Skin of body (tissue), 2 donors: ENCODE results near the gene PRKN. TPM values are rescaled to one million over a fixed set of nuclear protein-coding genes. Genes with fewer than 3 reads are reported as not detected.
A peak's percentile ranks its signal among the peaks of the same experiment; 100 is the strongest.

Source experiments
- DNase-seq: peaks from one replicate; lab custom pipeline; 2025; lab: John Stamatoyannopoulos, UW
- total RNA-seq: library from RNA; depleted of rRNA; stranded (reverse); fragments of >200 nt; gene quantifications from one replicate; pipeline ENCODE4 v1.2.3, GENCODE V29; 2014

PRKN gene
- total RNA-seq, 1 donor from 2014 or later = 5.2 TPM

DNA sequence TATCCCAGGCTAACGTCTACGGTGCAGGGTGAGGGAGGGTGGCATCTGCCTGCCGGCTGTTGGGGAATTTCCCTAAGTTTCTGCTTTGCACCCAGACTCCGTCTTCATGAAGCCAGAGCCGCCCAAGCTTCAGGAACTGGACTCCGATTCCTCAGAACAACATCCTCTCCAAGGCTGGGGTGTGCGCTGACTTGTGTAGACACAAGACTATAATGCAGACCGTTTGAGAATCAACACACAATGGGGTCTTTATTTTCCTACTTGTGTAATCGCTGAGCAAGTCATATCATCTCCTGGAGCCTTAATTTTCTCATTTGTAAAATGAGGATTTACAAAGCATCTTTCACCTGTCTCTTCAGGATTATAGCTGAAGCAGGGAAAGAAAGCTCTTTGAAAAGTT, 1293.2 kb downstream of the PRKN start:
- DNase-seq = no peak

DNA sequence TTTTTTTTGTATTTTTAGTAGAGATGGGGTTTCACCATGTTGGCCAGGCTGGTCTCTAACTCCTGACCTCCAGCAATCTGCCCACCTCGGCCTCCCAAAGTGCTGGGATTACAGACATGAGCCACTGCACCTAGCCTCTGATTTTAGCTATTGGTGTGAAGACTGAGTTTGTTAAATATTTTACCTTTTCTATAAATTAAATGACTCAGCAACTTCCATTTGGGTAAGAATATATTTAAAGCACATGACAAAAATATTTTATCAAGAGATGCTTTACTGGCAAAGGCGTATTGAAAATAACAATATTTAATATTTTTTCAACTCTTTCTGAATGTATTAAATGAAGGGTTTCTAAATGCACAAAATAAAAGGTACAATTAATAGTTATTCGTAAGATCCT, 1295.0 kb downstream of the PRKN start:
- DNase-seq = no peak

DNA sequence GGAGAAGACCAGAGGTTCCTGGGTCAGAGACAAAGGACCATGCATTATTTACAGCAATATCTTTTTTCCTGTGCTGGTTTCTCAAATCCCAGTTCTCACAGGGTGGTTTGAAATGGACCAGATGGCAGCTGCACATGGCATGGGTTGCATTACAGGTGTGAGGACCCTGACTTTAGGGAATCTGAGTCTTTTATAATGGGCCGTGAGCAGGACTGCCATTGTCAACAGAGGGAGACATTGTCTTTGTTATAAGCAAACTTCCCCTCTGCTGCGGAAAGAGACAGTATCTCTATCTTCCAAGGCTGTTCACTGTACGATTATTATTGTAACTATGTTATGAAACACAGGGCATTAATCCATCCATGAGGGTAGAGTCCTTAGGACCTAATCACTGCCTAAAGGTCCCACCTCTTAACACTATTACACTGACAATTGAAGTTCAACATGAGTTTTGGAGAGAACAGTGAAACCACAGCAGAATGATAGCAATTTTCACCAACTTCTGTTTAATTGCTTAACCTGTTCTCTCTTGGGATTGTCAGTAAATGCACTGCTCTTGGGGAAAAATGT, 1297.6 kb downstream of the PRKN start:
- no peak for DNase-seq

DNA sequence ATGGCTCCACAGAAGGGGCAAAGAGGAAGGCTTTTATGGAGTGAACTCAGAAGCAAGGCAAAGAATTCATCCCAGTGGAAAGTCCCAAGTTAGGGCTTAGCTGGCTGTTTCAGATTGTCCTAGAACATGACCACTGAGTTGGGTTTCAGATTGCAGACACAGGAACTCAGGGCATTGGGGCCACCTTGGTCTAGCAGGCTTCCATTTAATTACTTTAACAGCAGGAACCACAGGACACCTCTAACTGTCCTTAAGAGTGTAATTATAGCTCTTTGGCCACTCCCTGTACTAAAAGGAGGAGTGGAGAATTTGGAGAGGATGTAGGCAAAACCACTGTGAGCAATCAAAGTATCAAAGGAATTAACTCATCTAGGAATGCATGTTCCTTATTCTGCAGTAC, 1303.1 kb downstream of the PRKN start:
- no peak for DNase-seq

DNA sequence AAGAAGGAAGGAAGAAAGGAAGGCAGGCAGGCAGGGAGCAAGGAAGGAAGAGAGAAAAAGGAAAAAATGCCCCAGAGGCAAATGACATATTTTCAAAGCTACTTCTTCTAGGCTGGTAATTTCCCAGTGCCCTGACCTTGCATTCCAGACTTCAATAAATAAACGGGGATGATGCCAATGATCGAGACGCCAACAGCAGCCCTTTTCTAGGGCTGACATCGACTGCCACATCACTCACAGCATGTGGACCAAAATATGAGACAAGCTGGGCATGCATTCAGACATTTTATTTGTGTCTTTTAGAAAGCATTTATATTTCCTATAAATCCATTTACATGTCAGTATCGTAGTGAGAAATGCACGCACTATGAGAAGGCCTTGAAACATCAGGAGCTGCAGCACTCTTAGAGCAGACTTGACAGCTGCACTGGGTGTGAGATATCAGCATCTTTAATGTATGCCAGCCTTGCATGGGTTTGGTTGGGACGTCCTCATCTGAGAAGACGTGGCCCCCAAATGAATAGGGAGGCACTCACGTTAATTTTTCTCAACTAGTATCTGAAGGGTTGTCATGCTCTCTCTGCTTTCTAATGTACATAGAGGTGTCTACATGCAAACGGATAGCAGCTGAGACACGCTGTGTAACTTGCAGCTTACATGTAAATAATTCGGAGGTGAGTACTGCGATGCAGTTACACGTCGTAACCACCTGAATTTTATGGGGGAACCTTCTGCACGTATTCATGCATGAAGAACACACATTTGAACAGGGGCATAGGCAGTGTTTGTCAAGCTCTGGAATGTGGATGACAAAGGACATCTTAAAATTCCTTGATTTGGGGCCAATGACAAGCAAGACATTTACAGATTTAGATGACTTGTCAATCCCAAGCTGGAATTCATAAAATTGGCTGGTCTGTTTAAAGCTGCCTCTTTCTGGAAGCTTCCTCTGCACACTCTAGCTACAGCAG, 1304.6 kb downstream of the PRKN start:
- DNase-seq = no peak

- DNase-seq = peak; percentile 75
Measured at GRCh38 chr6:161418463-161418945, 1309.1 kb downstream of the PRKN start.

- DNase-seq = peak; percentile 59
Measured at GRCh38 chr6:161417717-161418462, 1309.7 kb downstream of the PRKN start.

DNA sequence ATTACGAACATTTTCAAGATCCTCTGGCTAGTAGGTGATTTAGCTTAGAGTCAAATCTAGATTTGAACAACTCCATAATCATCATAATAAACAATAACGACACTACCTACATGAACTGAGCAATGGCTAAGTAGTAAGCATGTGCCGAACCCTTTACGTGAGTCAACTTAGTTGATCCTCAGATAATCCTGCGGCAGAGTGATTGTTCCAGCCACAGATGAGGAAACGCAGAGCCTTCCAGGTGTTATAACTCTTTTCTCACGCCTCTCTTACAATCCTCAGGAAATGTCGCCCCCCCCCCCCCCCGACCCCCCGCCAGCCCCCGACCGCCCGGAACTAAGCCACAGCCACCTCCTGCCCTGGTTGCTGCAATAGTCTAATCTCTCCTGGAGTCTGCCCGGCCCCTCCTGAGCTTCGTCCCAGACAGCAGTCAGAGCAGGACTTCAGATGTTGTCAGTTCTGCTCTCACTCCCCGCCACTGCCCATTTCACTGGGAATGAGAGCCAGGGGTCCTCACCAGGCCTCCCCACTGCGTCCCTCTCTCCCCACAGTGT, 1312.2 kb downstream of the PRKN start:
- no peak for DNase-seq

DNA sequence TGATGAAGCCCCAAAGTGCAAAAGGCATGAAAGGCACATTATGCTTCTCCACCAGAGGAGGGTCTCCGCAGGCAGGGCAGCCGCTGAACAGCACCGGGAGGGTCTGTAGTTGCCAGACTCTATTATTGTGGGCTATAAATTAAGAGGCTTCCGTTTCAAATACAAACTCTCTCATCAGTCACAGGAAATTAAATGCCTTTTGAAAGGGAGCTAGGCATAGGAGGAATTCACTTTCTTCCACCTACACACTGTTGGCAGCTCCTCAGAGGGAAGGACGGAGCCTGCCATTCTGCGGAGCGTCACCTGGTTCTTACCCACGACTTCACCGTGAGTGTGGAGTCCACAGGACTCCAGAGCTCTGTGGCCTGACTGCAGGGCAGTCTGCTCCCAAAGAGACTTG, 1312.9 kb downstream of the PRKN start:
- no peak for DNase-seq

DNA sequence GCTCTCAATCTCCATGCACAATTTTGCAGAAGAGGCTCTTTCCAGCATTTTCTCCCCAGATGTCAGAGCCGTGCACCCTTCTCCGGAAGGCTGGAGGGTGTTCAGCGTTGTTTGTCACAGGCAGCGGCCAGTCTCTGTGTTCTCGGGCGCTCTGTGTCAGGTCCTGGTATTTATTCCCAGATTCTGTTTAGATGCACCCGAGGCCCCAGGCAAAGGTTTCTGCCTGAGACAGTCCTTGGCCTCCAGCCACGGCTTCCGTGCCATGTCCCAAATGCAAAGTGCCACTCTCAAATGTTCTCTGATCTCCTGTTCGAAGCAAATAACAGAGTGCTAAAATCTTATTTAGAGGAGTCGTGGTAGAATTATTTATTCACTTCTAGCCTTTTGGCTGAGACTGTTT, 1313.4 kb downstream of the PRKN start:
- no peak for DNase-seq

DNA sequence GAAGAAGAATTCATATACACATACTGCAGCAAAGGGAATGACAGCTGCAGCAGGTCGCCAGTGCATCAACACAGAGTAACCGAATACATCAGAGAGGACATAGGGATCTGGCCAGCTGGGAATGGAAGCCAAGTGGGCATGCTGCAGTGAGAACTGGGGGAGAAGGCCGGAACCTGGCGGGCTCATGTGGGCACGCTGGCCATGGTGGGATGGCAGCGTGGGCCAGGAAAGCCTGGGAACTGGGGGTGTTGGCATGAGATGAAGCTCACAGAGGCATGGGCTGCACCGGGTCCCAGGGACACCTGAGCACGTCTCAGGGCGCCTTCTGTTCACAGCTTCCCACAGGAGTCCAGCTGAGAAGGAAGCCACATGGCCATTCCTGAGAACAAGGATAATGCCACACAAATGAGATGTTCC, 1314.2 kb downstream of the PRKN start:
- no peak for DNase-seq

- DNase-seq = no peak
Measured at GRCh38 chr6:161412795-161413194, 1314.8 kb downstream of the PRKN start.

DNA sequence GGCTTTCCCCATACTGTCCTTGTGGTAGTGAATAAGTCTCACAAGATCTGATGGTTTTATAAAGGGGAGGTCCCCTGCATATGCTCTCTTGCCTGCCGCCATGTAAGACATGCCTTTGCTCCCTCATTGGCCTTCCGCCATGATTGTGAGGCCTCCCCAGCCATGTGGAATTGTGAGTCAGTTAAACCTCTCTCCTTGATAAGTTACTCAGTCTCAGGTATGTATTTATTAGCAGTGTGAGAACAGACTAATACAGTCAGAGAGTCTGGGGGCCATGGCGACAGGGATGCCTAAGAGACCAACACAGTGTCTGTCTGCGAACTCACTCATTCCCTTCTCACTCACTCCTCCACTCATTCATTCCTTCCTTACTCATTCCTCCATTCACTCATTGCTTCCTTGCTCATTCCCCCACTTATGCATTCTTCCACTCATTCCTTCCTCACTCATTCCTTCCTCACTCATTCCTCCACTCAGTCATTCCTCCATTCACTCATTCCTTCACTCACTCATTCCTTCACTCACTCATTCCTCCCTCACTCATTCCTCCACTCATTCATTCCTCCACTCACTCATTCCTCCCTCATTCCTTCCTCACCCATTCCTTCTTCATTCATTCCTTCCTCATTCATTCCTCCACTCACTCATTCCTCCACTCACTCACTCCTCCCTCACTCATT, 1316.2 kb downstream of the PRKN start:
- DNase-seq = no peak

DNA sequence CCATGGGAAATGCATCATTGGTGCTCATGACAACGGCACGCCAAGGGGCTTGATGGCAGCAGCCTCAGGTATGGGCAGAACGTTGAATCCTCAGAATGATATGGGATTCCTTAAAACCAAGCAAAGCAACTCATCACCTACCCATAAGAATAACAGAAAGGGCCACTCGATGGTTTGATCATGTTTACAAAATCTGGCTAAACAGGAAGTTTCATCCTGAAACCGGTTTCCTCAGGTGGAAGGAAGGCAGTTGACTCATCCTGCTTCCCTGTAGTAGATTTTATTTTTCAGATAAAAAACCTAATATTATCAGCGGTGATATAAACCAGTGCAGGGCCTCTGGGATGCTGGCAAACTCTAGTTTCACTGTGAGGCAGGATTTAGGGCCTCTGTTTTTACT, 1316.8 kb downstream of the PRKN start:
- DNase-seq = no peak

- DNase-seq = no peak
Measured at GRCh38 chr6:161410076-161410475, 1317.5 kb downstream of the PRKN start.

- no peak for DNase-seq
Measured at GRCh38 chr6:161409353-161409752, 1318.2 kb downstream of the PRKN start.

DNA sequence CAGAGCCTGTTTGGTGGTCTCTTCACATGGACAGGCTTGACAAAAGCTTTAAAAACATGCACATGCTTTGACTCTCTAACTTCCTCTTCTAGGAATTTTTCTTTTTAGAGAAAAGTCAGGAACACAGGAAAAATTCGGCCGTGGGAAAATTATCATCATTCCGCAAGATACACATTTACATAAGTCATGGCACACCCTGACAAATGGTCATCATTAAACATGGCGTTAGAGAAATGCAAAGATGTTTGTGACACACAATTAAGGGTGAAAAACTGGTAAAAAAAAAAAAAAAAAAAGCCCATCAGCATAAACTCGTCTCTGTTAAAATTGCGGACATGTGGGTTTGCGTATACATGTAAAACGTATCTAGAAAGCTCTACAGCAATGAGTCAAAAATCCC, 1319.5 kb downstream of the PRKN start:
- DNase-seq = no peak

GRCh38 chr6:161407581-161407980, 1320.0 kb downstream of the PRKN start:
- DNase-seq = no peak

DNA sequence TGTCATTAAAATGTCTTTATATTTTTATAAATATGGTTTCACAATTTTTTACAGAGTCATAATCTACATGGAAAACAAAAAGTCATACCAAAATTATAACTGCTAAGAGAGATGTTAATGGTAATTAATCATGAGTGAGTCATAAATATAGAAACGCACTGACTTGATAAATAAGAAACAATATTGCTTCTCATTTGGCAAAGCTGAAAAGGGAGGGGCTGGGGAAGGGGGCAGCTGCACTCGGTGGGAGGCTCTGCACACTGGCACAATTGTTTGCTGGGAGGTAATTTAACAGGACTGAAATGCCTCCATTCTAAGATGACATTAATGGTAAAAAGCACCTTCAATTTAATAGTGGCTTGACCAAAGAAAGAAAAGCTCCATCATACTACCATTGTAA, 1320.5 kb downstream of the PRKN start:
- no peak for DNase-seq

DNA sequence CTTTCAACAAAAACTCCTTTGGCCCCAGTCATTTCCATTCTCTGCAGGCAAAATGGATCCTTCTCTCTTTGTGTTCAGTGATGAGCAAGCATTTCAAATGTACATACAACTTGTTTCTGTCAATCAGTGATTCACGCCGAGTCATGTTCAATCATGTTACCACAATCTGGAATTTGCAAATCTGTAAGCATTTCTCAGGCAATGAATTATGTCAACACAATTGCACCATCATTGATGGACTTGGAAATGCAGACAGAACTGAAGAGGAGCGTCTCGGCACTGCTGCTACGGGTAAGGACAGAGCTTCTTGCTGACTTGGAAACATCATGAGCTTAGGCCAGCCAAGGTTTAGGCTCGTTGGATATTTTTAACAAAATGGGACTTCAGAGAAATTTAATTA, 1320.9 kb downstream of the PRKN start:
- DNase-seq = peak; percentile 64

GRCh38 chr6:161405418-161405817, 1322.1 kb downstream of the PRKN start:
- no peak for DNase-seq
